Nucleus accumbens (tissue), 56 donors: Measurements from ENCODE around the gene PKDCC.

Experiments
- DNase-seq, 56 donors: peaks; one replicate each; lab custom pipeline; 2025; lab: John Stamatoyannopoulos, UW

Gene PKDCC

DNA sequence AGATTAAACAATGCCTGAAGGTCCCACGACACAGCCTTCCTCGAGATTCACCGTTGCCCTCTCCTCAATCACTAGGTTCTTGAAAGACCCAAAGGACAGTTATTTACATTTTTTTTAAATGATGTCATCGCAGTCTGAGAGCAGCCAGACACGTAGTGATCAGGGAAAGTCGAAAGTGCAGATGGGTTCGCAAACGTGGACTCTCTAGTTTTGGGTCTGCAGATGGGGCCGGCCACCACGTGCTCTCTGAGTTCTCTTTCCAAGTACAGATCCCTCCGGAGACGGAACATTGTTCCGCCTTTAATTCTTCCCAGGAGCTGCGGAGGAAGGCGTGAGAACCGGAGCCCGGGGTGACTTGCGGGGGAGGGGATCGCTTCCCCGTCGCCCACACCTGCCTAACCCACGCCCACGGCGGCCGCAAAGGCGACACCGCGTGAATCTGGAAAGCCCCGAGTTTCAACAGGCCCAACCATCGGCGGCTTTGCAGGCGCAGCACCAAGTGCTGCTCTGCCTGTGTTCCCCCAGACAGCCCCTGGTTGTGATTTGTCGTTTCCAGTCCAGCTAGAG lies 54.3 kb downstream of the PKDCC start:
- DNase-seq = peak in 12 of 56 donors; percentile 11 to 48 (median 29)

GRCh38 chr2:42102591-42103450 lies 55.0 kb downstream of the PKDCC start:
- DNase-seq = peak in 1 of 56 donors; percentile 10

- no peak for DNase-seq
Observed at GRCh38 chr2:42103829-42104228, 56.0 kb downstream of the PKDCC start.

DNA sequence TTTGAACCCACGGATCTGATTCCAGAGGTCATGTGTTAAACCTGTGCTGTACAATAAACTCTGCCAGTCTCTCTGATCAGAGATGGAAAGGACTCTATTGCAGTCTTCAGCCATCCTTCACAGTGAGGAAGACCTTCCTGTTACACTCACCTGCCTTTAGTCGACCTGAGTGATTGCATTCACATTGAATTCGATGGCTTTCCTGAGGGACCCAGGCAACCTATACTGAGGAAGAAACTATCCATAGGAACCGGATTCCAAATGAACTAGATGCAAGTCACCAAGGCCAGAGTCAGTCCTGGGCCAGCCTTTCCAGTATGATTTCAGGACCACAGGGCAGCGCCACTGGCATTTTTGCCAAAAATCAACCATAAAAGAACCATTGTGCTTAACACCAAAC lies 56.8 kb downstream of the PKDCC start:
- DNase-seq = no peak

DNA sequence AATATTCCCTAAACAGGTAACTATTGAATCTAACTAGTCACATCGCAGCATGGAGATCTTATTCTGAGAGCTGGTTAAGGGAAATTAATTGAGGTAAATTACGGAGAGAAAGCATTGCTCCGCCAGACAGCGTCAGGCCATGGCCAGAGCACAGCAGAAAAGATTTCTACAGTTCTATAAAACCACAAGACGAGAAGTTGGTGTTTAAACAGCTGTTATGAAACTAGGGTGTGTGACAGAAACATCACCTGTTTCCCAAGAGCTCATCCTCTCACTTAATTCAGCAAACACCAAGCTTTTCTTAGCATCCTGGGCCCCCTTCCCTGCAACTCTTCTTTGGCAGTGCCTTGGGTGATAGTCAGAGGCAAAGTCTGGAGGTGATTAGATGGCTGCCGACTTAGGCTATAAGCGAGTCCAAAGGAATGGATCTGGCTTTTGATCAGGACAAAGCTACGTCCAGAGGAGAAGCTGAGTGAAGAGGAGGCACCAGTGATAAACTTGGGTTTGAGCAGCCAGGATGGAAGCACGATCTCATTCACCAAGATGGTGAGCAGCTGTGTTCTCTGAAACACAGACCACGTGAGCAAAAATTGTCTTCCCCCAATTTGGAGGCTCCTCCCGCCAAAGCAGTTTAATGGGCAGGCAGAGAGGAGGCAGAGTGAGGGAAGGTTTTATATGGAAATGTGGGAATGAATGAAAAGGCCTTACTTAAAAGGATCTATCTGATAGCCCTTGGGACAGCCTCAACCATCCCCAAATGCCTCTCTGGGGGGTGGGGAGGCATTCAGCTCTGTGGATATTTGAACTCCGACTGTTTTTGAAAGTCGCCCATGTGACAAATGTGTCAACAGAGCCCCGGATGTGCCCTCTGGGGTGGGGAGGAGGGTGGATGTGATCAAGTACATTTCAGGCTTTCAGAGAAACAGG lies 57.8 kb downstream of the PKDCC start:
- DNase-seq = peak in 5 of 56 donors; percentile 9 to 24 (median 16)

DNA sequence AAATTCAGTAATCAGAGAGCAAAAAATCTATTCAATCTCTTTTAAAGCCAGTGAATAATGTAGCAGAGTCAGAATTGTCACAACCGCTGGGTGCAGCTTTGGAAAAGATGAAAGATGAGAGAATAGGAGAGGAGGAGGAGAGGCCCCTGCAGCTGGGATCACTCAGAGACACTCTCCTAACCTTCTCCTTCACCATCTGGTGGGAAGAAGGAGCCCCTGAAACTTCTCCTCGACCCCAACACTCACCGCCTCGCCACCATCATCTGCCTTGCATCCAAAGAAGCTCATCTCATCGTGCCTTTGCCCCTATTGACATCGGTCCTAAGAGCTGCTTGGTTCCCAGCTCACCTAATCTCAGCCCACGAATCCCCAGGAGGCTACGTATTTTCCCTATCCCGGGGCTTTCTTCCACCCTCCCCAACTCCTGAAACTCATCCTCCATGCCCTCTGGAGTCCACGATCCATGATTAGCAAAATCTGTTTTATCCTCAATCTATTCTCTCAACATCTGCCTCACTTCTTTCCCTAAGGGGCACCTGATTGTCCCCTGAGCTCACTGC lies 58.5 kb downstream of the PKDCC start:
- DNase-seq = no peak

- no peak for DNase-seq
Observed at GRCh38 chr2:42107249-42108042, 59.6 kb downstream of the PKDCC start.
